MV-4-11 (cell line): ENCODE measurements around the gene IVNS1ABP.
A peak's percentile ranks its signal among the peaks of the same experiment; 100 is the strongest.
"Not testable (repeated sequence)": the region's sequence is repeated elsewhere in the genome, so short reads cannot be mapped to it uniquely, and the experiment has no call there.

Experiments
- DNase-seq: peaks from one replicate; lab custom pipeline; 2025; lab: John Stamatoyannopoulos, UW

IVNS1ABP gene

GRCh38 chr1:185334182-185334581 is 17.1 kb upstream of the IVNS1ABP start:
- DNase-seq: no peak

DNA sequence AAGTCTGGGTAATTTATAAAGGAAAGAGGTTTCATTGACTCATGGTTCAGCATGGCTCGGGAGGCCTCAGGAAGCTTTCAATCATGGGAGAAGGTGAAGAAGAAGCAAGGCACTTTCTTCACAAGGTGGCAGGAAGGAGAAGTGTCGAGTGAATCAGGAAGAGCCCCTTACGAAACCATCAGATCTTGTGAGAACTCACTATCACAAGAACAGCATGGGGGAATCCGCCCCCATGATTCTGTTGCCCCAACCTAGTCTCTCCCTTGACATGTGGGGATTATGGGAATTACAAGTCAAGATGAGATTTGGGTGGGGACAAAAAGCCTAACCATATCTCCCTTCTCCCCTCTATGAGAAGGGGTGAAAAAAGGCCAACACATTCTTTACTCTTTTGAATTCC is 11.2 kb upstream of the IVNS1ABP start:
- DNase-seq: peak; percentile 37

- no peak for DNase-seq
These were observed 8.4 kb upstream of the IVNS1ABP start for GRCh38 chr1:185325413-185325812.

GRCh38 chr1:185324118-185324517 is 7.1 kb upstream of the IVNS1ABP start:
- DNase-seq: no peak

- DNase-seq: no peak
These were observed 5.6 kb upstream of the IVNS1ABP start for GRCh38 chr1:185322636-185323035.

DNA sequence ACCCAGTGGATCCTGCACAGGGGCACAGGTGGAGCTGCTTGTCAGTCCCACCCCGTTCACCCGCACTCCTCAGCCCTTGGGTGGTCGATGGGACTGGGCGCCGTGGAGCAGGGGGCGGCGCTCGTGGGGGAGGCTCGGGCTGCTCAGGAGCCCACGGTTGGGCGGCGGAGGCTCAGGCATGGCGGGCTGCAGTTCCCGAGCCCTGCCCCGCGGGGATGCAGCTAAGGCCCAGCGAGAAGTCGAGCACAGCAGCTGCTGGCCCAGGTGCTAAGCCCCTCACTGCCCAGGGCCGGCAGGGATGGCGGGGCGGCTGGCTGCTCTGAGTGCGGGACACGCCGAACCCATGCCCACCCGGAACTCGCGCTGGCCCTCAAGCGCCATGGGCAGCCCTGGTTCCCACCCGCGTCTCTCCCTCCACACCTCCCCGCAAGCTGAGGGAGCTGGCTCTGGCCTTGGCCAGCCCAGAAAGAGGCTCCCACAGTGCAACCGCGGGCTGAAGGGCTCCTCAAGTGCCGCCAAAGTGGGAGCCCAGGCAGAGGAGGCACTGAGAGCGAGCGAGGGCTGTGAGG is 4.7 kb upstream of the IVNS1ABP start:
- not testable (repeated sequence) for DNase-seq

DNA sequence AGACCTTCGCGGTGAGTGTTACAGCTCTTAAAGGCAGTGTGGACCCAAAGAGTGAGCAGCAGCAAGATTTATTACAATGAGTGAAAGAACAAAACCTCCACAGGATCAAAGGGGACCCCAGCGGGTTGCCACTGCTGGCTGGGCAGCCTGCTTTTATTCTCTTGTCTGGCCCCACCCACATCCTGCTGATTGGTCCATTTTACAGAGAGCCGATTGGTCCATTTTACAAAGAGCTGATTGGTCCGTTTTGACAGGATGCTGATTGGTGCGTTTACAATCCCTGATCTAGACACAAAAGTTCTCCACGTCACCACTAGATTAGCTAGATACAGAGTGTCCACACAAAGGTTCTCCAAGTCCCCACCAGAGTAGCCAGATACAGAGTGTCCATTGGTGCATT is 4.1 kb upstream of the IVNS1ABP start:
- DNase-seq: not testable (repeated sequence)

DNA sequence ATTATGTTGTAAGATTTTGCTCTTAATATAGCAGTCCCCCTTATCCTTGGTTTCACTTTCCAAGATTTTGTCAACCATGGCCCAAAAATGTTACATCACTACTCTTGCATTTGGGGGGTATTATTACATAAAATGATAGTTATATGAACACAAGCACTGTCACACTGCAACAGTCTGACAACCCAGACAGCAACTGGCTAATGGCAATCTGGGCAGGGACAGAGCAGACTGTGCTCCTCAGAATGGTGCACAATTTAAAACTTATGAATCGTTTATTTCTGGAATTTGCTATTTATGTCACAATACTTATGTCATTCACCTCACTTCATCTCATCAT is 2.1 kb upstream of the IVNS1ABP start:
- no peak for DNase-seq

GRCh38 chr1:185318431-185319138 is 1.5 kb upstream of the IVNS1ABP start:
- no peak for DNase-seq

DNA sequence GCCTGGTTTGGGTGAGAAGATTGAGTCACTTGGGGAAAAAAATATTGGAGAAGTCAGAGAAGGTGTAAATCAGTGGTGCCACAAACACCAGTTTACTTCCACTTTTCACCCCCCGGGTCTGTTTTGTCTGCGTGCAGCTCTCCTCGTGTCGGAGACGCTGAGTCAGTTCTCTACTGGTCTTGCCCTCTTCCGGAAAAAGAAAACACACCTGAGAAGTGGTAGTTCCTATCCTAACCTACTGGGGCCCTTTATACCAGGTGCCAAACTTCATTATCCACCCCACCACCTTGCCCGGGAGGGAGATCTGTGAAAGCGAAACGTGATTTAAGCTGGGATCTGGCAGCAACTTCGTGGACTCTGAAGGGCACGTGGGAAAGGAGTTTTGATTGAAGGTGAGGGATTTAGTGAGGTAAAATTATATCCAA is 855 bp upstream of the IVNS1ABP start:
- DNase-seq: peak; percentile 69

DNA sequence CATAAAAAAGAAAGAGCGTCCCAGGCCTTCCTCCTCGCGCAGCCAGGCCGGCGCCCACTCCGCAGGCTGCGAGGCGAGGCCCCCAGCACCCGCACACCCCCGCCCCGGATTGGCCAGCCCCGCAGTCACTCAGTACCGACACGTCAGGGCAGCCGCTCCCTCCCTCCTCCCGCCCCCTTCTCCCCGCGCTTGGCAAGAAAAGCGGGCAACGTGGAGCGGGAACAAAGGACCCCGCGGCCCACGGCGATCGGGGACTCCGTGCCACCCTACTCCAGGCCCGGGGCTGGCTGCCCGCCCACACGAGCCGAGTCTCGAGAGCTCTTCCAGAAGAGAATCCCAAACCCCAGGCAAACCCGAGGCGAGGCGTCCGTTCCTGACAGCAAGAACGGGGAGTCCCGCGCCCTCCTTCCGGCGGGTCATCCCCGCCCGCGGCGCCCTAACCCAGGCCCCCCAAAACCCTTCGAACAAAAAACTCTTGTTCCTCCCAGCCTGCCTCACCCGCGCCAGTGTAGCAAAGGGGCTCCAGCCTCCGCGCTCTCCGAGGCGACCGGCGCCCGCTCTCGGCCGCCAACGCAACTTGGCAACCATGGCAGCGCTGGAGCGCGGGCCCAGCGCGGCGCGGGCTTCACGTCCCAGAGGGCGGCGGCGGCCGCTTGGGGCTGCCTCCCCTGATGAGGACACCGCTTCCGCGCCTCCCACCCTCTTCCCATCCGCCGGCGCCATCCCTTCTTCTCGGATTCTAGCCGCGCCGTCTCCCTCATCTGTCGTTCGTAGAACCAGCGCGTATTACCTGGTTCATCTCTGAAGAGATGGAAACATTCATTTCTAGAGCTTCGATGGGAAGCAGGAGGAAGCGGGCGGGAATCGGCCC is 645 bp downstream of the IVNS1ABP start:
- peak; percentile 60 for DNase-seq

DNA sequence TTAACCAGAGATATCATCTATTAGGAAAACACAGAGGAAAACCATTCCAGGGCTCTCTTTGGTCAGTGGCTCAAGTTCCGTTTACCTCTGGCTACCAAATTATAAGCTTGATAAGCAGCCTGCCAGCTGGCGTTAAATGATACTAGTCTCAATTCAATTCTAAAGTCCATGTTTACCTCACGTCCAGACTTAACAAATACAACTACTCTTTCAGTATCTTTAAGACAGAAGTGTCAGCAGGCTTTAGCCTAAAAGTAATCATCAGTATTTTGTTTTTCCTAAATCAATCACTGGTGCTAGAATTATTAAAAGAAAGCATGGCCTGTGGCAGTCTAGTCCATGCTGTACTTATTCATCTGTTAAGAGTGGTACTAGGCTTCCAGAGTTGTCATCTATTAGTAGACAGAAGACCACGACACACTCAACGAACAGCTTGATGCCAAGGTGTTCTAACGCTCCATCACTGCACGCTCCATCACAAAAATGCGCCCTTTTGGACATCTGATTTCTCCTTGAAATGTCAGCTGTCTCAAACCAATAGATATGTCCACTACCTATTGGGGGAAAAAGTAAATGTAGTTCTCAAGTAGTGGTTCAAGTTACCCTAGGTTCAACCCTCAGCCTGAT is 1.5 kb downstream of the IVNS1ABP start:
- no peak for DNase-seq

GRCh38 chr1:185314411-185314810 is 2.6 kb downstream of the IVNS1ABP start:
- no peak for DNase-seq

DNA sequence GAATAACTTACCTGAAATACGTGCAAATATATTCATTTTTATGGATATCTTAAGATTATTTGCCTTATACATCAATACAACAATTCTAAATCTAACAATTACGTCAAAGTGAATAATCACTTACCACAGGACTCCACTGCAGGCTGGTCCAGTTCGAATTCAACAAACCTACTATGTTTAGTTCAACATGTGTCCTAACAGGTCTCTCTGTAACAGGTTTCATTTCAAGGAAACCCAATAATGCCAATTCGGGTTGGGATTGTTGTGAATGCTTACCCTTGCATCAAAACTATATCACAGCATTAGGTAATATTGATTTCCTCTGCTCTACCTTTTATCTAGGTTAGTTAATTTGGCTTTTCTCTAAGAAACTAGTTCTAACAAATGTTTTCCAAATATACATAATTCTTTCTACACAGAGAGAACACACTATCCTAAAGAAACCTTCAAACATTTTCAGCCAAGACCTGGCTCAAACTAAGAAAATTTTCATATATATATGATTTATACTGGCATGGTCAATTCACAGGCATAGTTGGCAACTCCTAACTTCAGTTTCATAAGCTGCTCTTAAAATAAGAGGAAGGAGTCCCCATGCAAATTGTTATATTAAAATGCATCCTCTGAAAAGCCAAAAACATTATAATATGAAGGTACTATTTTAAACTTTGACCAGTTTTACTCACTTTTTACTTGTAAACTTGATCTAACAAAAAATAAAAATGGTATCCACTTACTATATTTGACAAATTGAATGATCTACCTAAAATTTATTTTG is 4.5 kb downstream of the IVNS1ABP start:
- peak; percentile 8 for DNase-seq

DNA sequence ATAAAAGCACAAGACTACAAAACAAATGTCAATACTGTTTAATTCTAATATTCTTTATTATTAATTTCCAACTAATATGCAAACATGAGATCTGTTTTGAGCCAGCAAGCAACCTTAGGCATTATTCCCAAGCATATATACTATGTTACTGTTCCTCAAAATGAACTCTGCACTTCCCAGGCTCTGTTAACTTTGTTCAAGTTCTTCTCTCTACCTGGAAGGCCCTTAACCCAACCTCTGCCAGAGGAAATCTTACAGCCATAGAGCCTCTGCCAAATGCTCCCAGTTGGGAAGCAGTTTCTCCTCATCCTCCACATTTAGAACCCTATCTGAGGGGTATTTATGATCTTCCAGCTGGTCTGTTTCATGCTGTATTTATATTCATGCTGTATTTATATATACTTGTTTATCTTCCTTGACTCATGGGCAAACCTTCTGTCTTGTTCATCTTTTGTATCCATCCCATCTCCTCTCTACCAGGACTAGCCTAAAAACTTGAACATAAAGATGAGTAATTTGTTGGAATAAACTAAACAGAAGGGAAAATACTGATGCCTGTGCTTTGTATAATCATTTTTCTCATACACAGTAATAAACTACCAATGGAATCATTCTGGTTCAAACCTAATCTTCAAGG is 5.3 kb downstream of the IVNS1ABP start:
- no peak for DNase-seq

- no peak for DNase-seq
These were observed 7.5 kb downstream of the IVNS1ABP start for GRCh38 chr1:185309566-185309965.

DNA sequence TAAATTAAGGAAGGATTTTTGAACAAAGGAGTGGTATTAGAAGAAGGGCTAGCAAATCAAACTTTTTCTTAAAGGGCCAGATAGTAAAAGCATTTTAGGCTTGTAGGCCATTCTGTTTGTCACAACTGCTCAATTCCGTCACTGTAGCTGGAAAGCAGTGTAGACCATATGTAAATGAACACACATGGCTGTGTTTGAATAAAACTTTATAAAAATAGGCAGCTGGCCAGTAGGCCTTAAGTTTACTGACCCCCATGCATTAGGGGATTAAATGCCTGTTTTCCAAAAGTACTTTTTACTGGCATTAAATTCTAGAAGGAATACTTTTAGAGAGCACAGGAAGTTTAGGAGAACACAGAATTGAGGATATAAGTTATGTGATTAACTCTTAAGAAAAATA is 8.9 kb downstream of the IVNS1ABP start:
- no peak for DNase-seq

DNA sequence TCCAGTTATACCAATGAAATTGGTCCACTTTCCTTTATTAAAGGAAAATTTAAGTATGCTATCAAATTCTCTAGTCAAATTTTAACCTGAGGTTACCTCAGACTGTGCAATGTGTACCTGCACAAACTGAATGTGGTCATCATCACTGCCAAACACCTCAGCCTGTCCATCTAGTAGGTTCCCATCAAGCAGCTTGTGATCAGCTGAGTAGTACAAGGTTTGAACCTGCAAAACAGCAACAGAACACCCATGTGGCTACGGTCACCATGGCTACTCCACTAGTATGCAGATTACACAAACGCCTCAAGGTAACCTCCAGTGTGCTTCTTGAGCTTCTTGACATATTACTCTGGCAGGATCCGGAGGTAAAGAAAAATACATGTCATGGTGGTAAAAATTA is 11.6 kb downstream of the IVNS1ABP start:
- DNase-seq: no peak

DNA sequence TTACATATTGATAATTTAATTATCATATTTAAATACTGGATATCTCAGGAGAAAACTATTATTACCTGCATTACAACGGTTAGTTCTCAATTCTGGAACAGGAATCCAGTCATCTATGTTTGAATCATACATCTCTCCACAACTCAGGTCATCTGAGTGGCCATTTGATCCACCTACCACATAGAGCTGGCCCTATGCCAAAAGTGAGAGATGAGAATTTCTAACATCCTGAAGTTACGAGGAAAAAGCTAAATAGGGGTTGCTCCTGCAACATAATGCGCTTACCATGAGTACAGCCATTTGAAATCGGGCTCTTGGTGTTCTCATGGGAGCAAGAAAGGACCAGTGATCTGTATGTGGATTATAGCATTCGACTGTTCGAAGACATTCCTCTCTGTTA is 16.9 kb downstream of the IVNS1ABP start:
- DNase-seq: no peak

- DNase-seq: no peak
These were observed 19.1 kb downstream of the IVNS1ABP start for GRCh38 chr1:185297982-185298381.

DNA sequence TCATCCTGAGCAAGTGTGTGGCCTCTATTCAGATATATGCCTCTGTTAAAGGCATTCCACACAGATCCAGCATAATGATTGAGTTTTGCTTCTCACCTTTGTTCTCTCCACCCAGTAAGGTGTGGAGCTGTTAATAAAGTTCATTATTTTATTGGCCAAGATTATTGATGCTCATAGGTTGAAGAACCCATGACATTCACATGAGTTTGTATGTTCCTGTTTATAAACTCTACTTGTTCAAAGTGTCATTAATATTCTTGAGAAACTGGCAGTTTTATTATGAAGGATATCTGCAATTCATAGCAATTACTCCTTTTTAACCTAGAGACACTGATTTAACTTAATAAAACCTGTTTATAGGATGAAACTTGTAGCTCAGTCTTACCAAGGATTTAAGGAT is 22.0 kb downstream of the IVNS1ABP start:
- DNase-seq: no peak
